Fibroblast of villous mesenchyme (primary cell): ENCODE data around the gene GAB1. TPM values are rescaled to one million over a fixed set of nuclear protein-coding genes. Genes with fewer than 3 reads are reported as not detected.

Source experiments
- DNase-seq: peaks from one replicate; pipeline ENCODE4 v3.0.0-alpha.2; 2010; ENCODE audit warnings: low read depth
- H3K4me3 ChIP-seq: 2 replicates; pipeline ENCODE4 v1.5.1; 2011; ENCODE audit warnings: low read depth, mild to moderate bottlenecking, low read length
- CTCF ChIP-seq: IDR thresholded peaks from 2 replicates; pipeline ENCODE4 v1.5.1; 2012; ENCODE audit warnings: low read depth, mild to moderate bottlenecking, low read length; ENCODE audit not compliant: insufficient read depth
- total RNA-seq: library from RNA; depleted of rRNA; stranded (reverse); fragments of >200 nt; gene quantifications from 2 replicates; pipeline ENCODE4 v1.2.3, GENCODE V29; 2012

Gene GAB1
- total RNA-seq, 1 donor: 13.0 TPM

GRCh38 chr4:143397887-143398286 lies 61.2 kb downstream of the GAB1 start:
- no peak overlapping the region for H3K4me3 ChIP-seq
- TF ChIP-seq CTCF: no peak
- no peak for DNase-seq

GRCh38 chr4:143399113-143399949 lies 62.7 kb downstream of the GAB1 start:
- peak; percentile 48 for DNase-seq
- no peak overlapping the region for H3K4me3 ChIP-seq
- peak; percentile 81 for TF ChIP-seq CTCF

DNA sequence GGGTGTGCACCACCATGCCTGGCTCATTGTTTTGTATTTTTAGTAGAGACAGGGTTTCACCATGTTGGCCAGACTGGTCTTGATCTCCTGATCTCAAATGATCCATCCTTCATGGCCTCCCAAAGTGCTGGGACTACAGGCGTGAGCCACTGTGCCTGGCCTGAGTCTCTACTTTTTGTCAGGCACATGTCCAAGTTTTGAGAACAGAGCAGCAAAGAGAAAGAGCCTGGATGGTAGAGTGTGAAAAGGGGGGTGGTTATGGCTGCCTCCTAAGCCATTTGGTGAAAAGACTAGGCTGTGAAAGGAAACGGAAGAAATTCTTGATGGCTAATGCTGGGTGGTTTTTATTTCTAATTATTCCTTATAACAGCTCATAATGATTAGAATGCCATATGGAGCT lies 63.4 kb downstream of the GAB1 start:
- no peak for TF ChIP-seq CTCF
- H3K4me3 ChIP-seq: no peak overlapping the region
- DNase-seq: no peak

GRCh38 chr4:143402776-143403552 lies 66.3 kb downstream of the GAB1 start:
- TF ChIP-seq CTCF: no peak
- H3K4me3 ChIP-seq: no peak overlapping the region
- no peak for DNase-seq

GRCh38 chr4:143403553-143403820 lies 66.8 kb downstream of the GAB1 start:
- H3K4me3 ChIP-seq: no peak overlapping the region
- no peak for DNase-seq

DNA sequence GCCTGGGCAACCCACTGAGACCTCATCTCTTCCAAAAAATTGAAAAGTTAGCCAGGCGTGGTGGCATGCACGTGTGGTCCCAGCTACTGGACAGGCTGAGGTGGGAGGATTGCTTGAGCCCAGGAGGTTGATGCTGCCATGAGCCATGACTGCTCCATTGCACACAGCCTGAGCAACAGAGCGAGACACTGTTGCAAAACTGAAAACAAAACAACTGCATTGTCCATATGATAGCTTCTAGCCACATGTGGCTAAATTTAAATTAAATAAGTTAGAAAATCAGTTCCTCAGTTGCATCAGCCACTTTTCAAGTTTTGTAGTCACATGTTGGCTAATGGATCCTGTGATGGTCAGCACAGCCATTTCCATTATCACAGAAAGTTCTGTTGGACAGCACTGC lies 67.9 kb downstream of the GAB1 start:
- TF ChIP-seq CTCF: no peak
- DNase-seq: no peak
- H3K4me3 ChIP-seq: no peak overlapping the region

More at GRCh38 chr4:143403553-143403820, 66.8 kb downstream of the GAB1 start:
- TF ChIP-seq CTCF: no peak
